Measurements from ENCODE around the gene CBL.

CBL gene

DNA sequence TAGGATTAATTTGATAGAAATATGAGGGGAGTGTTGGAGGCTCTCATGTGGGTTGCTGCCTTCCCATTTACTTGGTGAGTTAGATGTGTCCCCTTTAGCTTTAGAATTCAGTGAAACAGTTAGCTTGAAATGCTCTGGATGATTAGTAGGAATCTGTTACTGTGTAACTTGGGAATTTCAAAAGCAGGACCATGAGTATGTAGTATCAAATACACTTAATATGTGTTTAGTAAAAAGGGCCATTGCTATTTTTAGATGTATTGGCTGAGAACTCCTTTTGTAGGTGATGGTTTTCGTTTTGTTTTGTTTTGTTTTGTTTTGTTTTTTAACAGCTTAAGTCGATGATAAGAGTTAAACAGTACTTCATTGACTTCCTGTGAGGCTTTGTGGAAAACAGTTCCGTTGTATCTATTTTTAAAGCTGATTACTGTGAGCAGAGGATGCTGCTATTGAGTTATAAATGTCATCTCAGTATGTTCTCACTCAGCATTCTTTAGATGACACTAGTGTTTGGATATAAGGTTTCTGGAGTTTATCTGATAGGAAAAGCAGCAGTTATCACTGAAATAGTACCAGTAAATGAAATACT, 57.3 kb downstream of the CBL start:
- TF ChIP-seq, protein P1, sequence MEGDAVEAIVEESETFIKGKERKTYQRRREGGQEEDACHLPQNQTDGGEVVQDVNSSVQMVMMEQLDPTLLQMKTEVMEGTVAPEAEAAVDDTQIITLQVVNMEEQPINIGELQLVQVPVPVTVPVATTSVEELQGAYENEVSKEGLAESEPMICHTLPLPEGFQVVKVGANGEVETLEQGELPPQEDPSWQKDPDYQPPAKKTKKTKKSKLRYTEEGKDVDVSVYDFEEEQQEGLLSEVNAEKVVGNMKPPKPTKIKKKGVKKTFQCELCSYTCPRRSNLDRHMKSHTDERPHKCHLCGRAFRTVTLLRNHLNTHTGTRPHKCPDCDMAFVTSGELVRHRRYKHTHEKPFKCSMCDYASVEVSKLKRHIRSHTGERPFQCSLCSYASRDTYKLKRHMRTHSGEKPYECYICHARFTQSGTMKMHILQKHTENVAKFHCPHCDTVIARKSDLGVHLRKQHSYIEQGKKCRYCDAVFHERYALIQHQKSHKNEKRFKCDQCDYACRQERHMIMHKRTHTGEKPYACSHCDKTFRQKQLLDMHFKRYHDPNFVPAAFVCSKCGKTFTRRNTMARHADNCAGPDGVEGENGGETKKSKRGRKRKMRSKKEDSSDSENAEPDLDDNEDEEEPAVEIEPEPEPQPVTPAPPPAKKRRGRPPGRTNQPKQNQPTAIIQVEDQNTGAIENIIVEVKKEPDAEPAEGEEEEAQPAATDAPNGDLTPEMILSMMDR (IDR thresholded peaks at IDR 0.05; ENCODE audit: borderline replicate concordance, control extremely low read depth, extremely low read depth, insufficient read depth, missing control alignments), result no peak
- peak; percentile 34 for DNase-seq (ENCODE audit: low spot score)
- in situ Hi-C loops (cut with MboI; ENCODE audit: low sequenced_read_pairs, unreplicated experiment), result no loop called here

DNA sequence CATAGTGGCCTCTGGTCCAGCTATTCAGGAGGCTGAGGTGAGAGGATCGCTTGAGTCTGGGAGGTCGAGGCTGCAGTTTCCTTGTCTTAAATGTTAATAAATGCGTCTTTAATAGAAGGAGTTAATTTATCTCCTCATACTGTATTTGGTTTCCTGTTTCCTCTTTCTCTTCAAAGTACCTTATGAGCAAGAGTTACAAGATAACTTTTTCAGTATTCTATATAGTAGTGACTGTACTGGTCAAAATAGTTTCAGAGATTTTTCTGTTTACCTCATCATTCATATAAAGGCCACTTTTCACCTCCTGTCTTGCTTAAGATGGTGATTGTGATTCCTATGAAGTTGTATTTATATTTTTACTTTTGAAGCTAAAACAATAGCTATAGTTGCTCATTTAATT, 59.9 kb downstream of the CBL start:
- TF ChIP-seq, protein P1 (IDR thresholded peaks at IDR 0.05; ENCODE audit: borderline replicate concordance, control extremely low read depth, extremely low read depth, insufficient read depth, missing control alignments), result no peak
- in situ Hi-C loops (cut with MboI; ENCODE audit: low sequenced_read_pairs, unreplicated experiment), result no loop called here

DNA sequence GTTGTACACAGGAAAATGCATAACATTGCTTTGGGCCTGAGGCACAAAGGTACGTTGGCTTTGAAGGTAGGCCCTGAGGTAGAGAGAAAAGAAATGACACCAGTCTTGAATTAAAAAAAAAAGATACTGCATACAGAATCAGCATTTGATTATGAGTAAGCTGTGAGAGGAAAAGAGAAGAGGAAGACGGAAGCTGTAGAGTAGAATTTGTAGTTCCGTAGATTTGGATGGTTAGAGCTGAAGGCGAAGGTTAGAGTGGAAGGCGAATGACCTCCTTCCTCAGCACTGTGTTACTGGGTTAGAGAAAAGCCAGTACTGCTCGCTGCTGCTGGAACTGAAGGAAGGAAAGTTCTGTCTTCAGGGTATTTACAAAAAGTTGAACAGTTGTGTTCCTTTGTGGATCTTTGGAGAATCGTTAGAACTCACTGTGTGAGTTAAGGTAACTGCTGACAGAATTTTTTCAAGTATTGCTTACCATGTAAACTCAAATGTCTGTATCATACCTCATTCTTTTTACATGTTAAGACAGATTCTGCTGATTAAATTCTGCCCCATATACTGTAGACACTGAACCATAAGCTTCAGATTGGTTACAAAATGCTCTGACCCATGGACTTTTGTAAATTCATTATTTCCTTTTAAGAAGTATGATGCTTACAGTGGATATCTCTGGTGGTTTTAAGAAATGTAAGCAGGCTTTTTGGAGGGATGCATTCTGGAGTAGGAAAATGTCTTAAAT, 60.5 kb downstream of the CBL start:
- no peak for DNase-seq (ENCODE audit: low spot score)
- in situ Hi-C loops (cut with MboI; ENCODE audit: low sequenced_read_pairs, unreplicated experiment), result no loop called here
- TF ChIP-seq, protein P1 (IDR thresholded peaks at IDR 0.05; ENCODE audit: borderline replicate concordance, control extremely low read depth, extremely low read depth, insufficient read depth, missing control alignments), result no peak

More for the DNA sequence above, 59.9 kb downstream of the CBL start:
- no peak for DNase-seq (ENCODE audit: low spot score)

DNA sequence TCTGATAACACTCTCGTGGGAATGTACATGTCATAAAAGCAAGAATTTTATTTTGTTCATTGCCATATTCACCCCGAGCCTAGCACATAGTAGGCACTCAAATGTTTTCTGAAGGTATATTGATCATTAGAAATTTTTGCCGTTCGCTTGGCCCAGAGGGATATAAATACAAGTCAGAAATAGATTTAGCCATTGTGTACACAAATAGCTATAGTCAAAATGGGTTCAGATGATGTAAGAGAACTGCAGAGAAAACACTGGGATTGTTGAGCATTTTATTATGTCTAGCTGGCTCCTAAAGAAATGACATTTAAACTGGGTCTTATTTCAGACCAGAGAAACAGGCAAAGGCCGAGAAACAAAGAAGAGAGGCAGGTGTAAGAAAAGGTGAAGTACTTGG, 61.5 kb downstream of the CBL start:
- no peak for DNase-seq (ENCODE audit: low spot score)
- TF ChIP-seq, protein P1 (IDR thresholded peaks at IDR 0.05; ENCODE audit: borderline replicate concordance, control extremely low read depth, extremely low read depth, insufficient read depth, missing control alignments), result no peak

DNA sequence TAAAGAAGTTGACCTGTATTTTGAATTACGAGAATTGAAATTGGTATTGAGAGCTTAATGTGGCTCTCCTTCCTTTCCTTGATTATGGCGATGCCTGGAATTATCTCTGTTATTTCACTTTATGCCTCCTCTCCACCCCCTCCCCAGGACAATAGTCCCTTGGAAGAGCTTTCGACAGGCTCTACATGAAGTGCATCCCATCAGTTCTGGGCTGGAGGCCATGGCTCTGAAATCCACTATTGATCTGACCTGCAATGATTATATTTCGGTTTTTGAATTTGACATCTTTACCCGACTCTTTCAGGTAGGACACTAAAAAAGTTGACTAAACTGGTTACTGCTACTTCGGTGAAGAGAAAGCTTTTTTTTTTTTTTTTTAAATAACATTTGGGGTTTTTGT, 67.6 kb downstream of the CBL start:
- TF ChIP-seq, protein P1 (IDR thresholded peaks at IDR 0.05; ENCODE audit: borderline replicate concordance, control extremely low read depth, extremely low read depth, insufficient read depth, missing control alignments), result no peak
- in situ Hi-C loops (cut with MboI; ENCODE audit: low sequenced_read_pairs, unreplicated experiment), result no loop called here
- no peak for DNase-seq (ENCODE audit: low spot score)

More for the DNA sequence above, 61.5 kb downstream of the CBL start:
- in situ Hi-C loops (cut with MboI; ENCODE audit: low sequenced_read_pairs, unreplicated experiment), result no loop called here

DNA sequence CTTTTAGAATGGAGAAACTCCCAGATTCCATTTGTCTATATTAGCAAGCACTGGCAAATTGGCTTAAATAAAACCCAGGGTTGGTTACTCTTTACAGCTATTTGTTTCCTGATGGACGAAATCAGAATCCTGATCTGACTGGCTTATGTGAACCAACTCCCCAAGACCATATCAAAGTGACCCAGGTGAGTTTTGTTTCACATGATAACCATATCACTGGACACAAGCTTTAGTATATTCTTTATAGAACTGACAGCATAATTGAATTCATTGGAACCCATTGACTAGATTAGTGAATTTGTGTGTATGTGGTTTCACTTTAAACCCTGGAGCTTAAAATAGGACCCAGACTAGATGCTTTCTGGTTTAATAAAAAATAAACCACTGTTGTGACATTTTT, 71.5 kb downstream of the CBL start:
- DNase-seq (ENCODE audit: low spot score), result no peak
- in situ Hi-C loops (cut with MboI; ENCODE audit: low sequenced_read_pairs, unreplicated experiment), result no loop called here
- TF ChIP-seq, protein P1 (IDR thresholded peaks at IDR 0.05; ENCODE audit: borderline replicate concordance, control extremely low read depth, extremely low read depth, insufficient read depth, missing control alignments), result no peak
